CD4-positive, alpha-beta memory T cell (primary cell): ENCODE results near the gene KCNN3. TPM values are rescaled to one million over a fixed set of nuclear protein-coding genes. Genes with fewer than 3 reads are reported as not detected.

ENCODE experiments used
- CTCF ChIA-PET: fragments of 350-600 bp; sonication (Branson Sonifier 250); formaldehyde crosslinking; loops from one replicate; lab custom pipeline; 2021; ENCODE audit warnings: inconsistent platforms; ENCODE audit not compliant: partially characterized antibody; lab: Charles Lee
- POLR2A ChIA-PET: fragments of 350-600 bp; sonication (Branson Sonifier 250); formaldehyde crosslinking; loops from one replicate; lab custom pipeline; 2021; ENCODE audit not compliant: partially characterized antibody; lab: Charles Lee
- DNase-seq, 5 donors: peaks; one replicate each; pipeline versions ENCODE4 v3.0.0 to v3.0.0-alpha.2; 2020 to 2022; ENCODE audit warnings: mixed read lengths in 1 of 5
- H3K27ac ChIP-seq: one replicate; pipeline ENCODE4 v1.7.0; 2013; ENCODE audit warnings: low read depth, low read length
- H3K27me3 ChIP-seq: 2 replicates; pipeline ENCODE4 v1.7.0; 2013; ENCODE audit warnings: mild to moderate bottlenecking, low read length, moderate library complexity; ENCODE audit not compliant: insufficient read depth
- H3K36me3 ChIP-seq: 2 replicates; pipeline ENCODE4 v1.7.0; 2013; ENCODE audit warnings: mild to moderate bottlenecking, low read length, moderate library complexity; ENCODE audit not compliant: insufficient read depth
- H3K4me1 ChIP-seq: 2 replicates; pipeline ENCODE4 v1.7.0; 2013; ENCODE audit warnings: mild to moderate bottlenecking, low read length, moderate library complexity; ENCODE audit not compliant: insufficient read depth
- H3K4me3 ChIP-seq, 2 donors: one replicate each; pipeline ENCODE4 v1.7.0; 2013; ENCODE audit warnings: low read length in 2 of 2, mild to moderate bottlenecking in 1 of 2
- H3K9me3 ChIP-seq, 2 donors: one replicate each; pipeline ENCODE4 v1.7.0; 2013; ENCODE audit warnings: low read length in 2 of 2, control low read depth in 1 of 2; ENCODE audit not compliant: control insufficient read depth in 1 of 2
- H3K27ac Mint-ChIP-seq, 7 donors: one replicate each; pipeline ENCODE4 v1.8.0; 2020 to 2021; ENCODE audit warnings: mixed read lengths in 7 of 7, mild to moderate bottlenecking in 6 of 7, inconsistent platforms in 3 of 7, moderate library complexity in 3 of 7
- H3K27me3 Mint-ChIP-seq, 2 donors: one replicate each; pipeline ENCODE4 v1.8.0; 2020 to 2021; ENCODE audit warnings: mixed read lengths in 2 of 2
- H3K36me3 Mint-ChIP-seq, 2 donors: one replicate each; pipeline ENCODE4 v1.8.0; 2020 to 2021; ENCODE audit warnings: mixed read lengths in 2 of 2, inconsistent platforms in 1 of 2, mild to moderate bottlenecking in 1 of 2
- H3K4me1 Mint-ChIP-seq, 4 donors: one replicate each; pipeline ENCODE4 v1.8.0; 2020 to 2021; ENCODE audit warnings: mixed read lengths in 4 of 4, mild to moderate bottlenecking in 1 of 4
- H3K4me3 Mint-ChIP-seq, 8 donors: one replicate each; pipeline ENCODE4 v1.8.0; 2020 to 2021; ENCODE audit warnings: mixed read lengths in 8 of 8, mild to moderate bottlenecking in 7 of 8, moderate library complexity in 6 of 8, inconsistent platforms in 3 of 8
- H3K9me3 Mint-ChIP-seq, 8 donors: one replicate each; pipeline ENCODE4 v1.8.0; 2020 to 2021; ENCODE audit warnings: mixed read lengths in 8 of 8, mild to moderate bottlenecking in 5 of 8, inconsistent platforms in 3 of 8, moderate library complexity in 1 of 8
- intact Hi-C: fragments of 100-400 bp; cut with micrococcal nuclease; formaldehyde crosslinking; loops from one replicate; pipeline ENCODE4 v1.15.1; 2023
- polyA plus RNA-seq, 2 donors: library from polyadenylated mRNA; unstranded; fragments of 300-500 nt; fragmentation: Illumina TruSeq; gene quantifications; one replicate each; pipeline ENCODE4 v1.2.3, GENCODE V29; 2021
- total RNA-seq, 2 experiments: library from RNA; stranded (reverse); gene quantifications; one replicate each; pipeline ENCODE4 v1.2.3, GENCODE V29; 2021

KCNN3 gene
- total and polyA plus RNA-seq, 4 experiments from 2014 or later, result 0.06 TPM; not detected in 3

GRCh38 chr1:154659823-154660592, 210.1 kb downstream of the KCNN3 start:
- POLR2A ChIA-PET, result no interaction called here
- H3K9me3 Mint-ChIP-seq, result no peaks in the 10 kb centered on the region
- no peaks in the 10 kb centered on the region for H3K4me1 Mint-ChIP-seq
- H3K27me3 Mint-ChIP-seq, result peaks cover 7 to 20% of the 10 kb centered on the region in 2 donors
- Histone ChIP-seq H3K27me3 (peaks cover 5% of the 10 kb centered on the region), H3K36me3 (no peaks in the 10 kb centered on the region), H3K4me3 (no peak overlapping the region), H3K27ac (no peak overlapping the region), H3K9me3 (no peaks in the 10 kb centered on the region), H3K4me1 (no peaks in the 10 kb centered on the region)
- CTCF ChIA-PET, result no interaction called here
- no peak overlapping the region for H3K4me3 Mint-ChIP-seq
- intact Hi-C loops, result no loop called here
- DNase-seq, result no peak
- H3K36me3 Mint-ChIP-seq, result no peaks in the 10 kb centered on the region
- no peak overlapping the region for H3K27ac Mint-ChIP-seq

- Mint-ChIP-seq H3K27me3 (peaks cover 7 to 24% of the 10 kb centered on the region in 2 donors), H3K27ac (no peak overlapping the region), H3K9me3 (no peaks in the 10 kb centered on the region), H3K4me3 (no peak overlapping the region), H3K36me3 (no peaks in the 10 kb centered on the region), H3K4me1 (no peaks in the 10 kb centered on the region)
- Histone ChIP-seq H3K27me3 (peaks cover 5% of the 10 kb centered on the region), H3K36me3 (no peaks in the 10 kb centered on the region), H3K4me3 (no peak overlapping the region), H3K27ac (no peak overlapping the region), H3K9me3 (no peaks in the 10 kb centered on the region), H3K4me1 (no peaks in the 10 kb centered on the region)
- ChIA-PET CTCF (no interaction called here), POLR2A (no interaction called here)
- DNase-seq, result no peak
- intact Hi-C loops, result no loop called here
Measured at GRCh38 chr1:154657556-154657955, 212.5 kb downstream of the KCNN3 start.

- H3K4me3 Mint-ChIP-seq, result no peak overlapping the region
- H3K27me3 Mint-ChIP-seq, result peaks cover 1 to 10% of the 10 kb centered on the region in 2 donors
- CTCF ChIA-PET, result no interaction called here
- Histone ChIP-seq H3K4me3 (no peak overlapping the region), H3K4me1 (no peaks in the 10 kb centered on the region), H3K36me3 (no peaks in the 10 kb centered on the region), H3K9me3 (no peaks in the 10 kb centered on the region), H3K27me3 (peaks cover 5% of the 10 kb centered on the region), H3K27ac (no peak overlapping the region)
- no peaks in the 10 kb centered on the region for H3K36me3 Mint-ChIP-seq
- H3K27ac Mint-ChIP-seq, result no peak overlapping the region
- DNase-seq, result no peak
- H3K9me3 Mint-ChIP-seq, result no peaks in the 10 kb centered on the region
- intact Hi-C loops, result no loop called here
- no peaks in the 10 kb centered on the region for H3K4me1 Mint-ChIP-seq
- POLR2A ChIA-PET, result no interaction called here
Measured at GRCh38 chr1:154652893-154653292, 217.2 kb downstream of the KCNN3 start.

Other genes with a start within 250 kb of the KCNN3 start
- gene PMVK, start 66.4 kb upstream of the KCNN3 start, total RNA-seq, result 10 to 100 TPM; 17.6 to 21.2 TPM
- 10 to 100 TPM; 61.7 to 87.0 TPM for gene PMVK, start 66.4 kb upstream of the KCNN3 start, polyA plus RNA-seq
- gene PBXIP1, start 85.8 kb upstream of the KCNN3 start, total RNA-seq, result 100 to 1,000 TPM; 435 to 438 TPM
- gene PBXIP1, start 85.8 kb upstream of the KCNN3 start, polyA plus RNA-seq, result 100 to 1,000 TPM; 263 to 404 TPM
- 10 to 100 TPM; 78.4 to 80.2 TPM for gene PYGO2, start 91.5 kb upstream of the KCNN3 start, total RNA-seq
- 10 to 100 TPM; 22.5 to 54.2 TPM for gene PYGO2, start 91.5 kb upstream of the KCNN3 start, polyA plus RNA-seq
- 10 to 100 TPM; 78.4 to 81.7 TPM for gene SHC1, start 100.5 kb upstream of the KCNN3 start, total RNA-seq
- gene SHC1, start 100.5 kb upstream of the KCNN3 start, polyA plus RNA-seq, result 10 to 100 TPM; 36.4 to 44.5 TPM
- 10 to 100 TPM; 12.2 to 13.0 TPM for gene CKS1B, start 104.4 kb upstream of the KCNN3 start, total RNA-seq
- 10 to 100 TPM; 50.2 to 67.9 TPM for gene CKS1B, start 104.4 kb upstream of the KCNN3 start, polyA plus RNA-seq
- 10 to 100 TPM; 52.4 to 56.6 TPM for gene FLAD1, start 113.1 kb upstream of the KCNN3 start, total RNA-seq
- 10 to 100 TPM; 48.9 to 75.9 TPM for gene FLAD1, start 113.1 kb upstream of the KCNN3 start, polyA plus RNA-seq
- 1 to 10 TPM; 1.1 to 3.1 TPM for gene LENEP, start 123.3 kb upstream of the KCNN3 start, total RNA-seq
- gene LENEP, start 123.3 kb upstream of the KCNN3 start, polyA plus RNA-seq, result not detected
- gene ZBTB7B, start 132.5 kb upstream of the KCNN3 start, total RNA-seq, result 10 to 100 TPM; 86.3 to 92.7 TPM
- 10 to 100 TPM in 1 of 2 donors, 1 to 10 TPM in 1; 3.4 to 11.6 TPM for gene ZBTB7B, start 132.5 kb upstream of the KCNN3 start, polyA plus RNA-seq
- gene DCST2, start 163.5 kb upstream of the KCNN3 start, total RNA-seq, result 1 to 10 TPM; 4.0 to 4.1 TPM
- gene DCST2, start 163.5 kb upstream of the KCNN3 start, polyA plus RNA-seq, result not detected
- under 1 TPM in 1 of 2 experiments, not detected in 1; 0.14 TPM for gene DCST1, start 163.5 kb upstream of the KCNN3 start, total RNA-seq
- not detected for gene DCST1, start 163.5 kb upstream of the KCNN3 start, polyA plus RNA-seq
- 10 to 100 TPM; 33.6 to 39.8 TPM for gene ADAM15, start 181.0 kb upstream of the KCNN3 start, total RNA-seq
- gene ADAM15, start 181.0 kb upstream of the KCNN3 start, polyA plus RNA-seq, result 10 to 100 TPM; 14.8 to 18.2 TPM
- 1 to 10 TPM; 6.0 to 8.5 TPM for gene EFNA4, start 193.5 kb upstream of the KCNN3 start, total RNA-seq
- gene EFNA4, start 193.5 kb upstream of the KCNN3 start, polyA plus RNA-seq, result 1 to 10 TPM; 2.5 to 3.5 TPM
- gene EFNA3, start 208.6 kb upstream of the KCNN3 start, total RNA-seq, result 1 to 10 TPM; 2.0 to 4.3 TPM
- 1 to 10 TPM in 1 of 2 donors, under 1 TPM in 1; 0.34 to 1.5 TPM for gene EFNA3, start 208.6 kb upstream of the KCNN3 start, polyA plus RNA-seq